Bone marrow (tissue), 2 donors: ENCODE measurements around the gene OR2G3.

Experiments
- DNase-seq, 2 donors: peaks; one replicate each; lab custom pipeline; 2025; lab: John Stamatoyannopoulos, UW

Gene OR2G3

DNA sequence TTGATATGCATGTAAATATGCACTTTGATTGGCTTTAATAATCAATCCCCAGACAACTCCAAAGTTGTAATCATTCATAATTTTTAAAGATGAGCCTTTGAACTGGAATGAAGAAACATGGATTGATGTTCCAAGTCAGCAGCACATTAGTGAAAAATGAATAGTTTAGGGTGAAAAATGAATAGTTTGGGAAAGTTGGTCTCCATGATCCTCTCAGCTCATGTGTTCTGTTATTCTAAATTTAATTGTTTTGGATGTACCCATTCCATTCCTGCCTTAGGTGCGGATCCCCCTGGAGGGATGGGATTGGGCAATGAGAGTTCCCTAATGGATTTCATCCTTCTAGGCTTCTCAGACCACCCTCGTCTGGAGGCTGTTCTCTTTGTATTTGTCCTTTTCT, at the start of gene OR2G3:
TSS of gene OR2G3 (plus strand) at position 301 of the 400 bp plus-strand sequence. CDS start at position 301, 0 bp downstream.
- no peak for DNase-seq

DNA sequence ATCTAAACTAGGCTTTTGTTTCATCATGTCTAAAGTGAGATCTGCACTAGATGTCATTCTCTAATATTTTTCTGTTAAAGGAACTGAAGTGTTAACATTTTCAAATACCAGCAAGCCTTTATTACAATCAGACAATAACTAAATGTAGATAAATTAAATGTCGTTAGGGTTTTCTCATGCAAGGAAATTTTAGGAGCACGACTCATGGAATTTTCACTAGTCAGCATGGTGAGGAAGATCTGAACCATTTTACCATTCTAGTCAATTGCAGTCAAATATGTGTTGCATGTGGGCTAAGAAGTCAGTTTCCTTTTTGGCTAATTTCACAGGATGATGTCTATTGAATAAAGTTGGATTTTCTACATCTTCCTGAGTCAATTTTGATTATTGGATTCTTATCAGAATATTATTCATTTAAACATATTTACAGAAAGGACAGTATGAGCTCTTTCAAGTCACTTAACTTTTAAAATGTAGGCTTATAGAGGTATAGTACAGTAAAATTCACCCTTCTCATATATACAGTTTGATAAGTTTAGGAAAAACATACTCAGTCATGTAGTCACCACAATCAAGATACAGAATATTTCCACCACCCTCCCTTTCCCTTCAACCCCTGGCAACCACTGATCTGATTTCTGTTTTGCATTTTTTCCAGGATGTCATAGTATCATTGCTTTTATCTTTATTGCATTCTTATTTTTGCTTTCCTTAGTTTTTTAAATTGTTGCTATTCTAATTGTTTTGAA, 47.3 kb upstream of the OR2G3 start:
- DNase-seq, result no peak

DNA sequence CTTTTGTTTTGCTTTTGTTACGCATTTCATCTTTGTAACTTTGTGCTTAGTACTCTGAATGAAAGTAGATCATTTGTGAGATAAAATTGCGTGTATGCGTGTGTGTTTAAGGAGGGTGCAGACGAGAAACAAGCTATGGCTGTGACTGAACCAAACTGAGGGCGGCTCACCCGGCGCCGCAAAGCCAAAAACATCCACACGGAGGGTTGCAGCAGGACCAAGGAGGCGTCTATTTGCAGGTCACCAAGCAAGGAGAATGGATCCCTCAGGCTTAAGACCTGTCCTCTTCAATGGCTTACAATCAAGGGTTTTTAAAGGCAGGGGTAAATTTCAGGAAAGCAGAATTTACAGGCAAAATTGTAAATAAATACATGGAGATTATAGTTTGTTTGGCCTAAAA, 43.7 kb upstream of the OR2G3 start:
- no peak for DNase-seq

DNA sequence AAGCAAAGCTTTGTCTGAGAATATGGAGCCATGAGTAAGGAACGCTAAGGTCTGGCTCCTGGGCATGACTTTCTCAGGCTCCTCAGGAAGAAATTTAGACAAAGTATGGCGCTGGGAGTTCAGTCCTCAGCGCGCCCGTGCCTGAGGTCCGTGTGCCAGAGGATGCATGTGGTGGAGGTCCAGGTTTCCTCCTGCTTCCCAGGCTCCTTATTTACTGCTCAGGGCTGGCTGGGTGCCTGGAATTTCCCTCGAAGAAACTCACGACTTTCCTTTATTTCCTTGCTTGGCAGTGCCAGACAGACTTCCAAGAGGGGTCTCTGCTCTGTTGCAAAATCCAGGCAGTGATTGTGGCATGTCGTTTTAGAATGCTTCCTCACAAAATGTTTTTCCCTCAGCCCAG, 43.2 kb upstream of the OR2G3 start:
- no peak for DNase-seq

DNA sequence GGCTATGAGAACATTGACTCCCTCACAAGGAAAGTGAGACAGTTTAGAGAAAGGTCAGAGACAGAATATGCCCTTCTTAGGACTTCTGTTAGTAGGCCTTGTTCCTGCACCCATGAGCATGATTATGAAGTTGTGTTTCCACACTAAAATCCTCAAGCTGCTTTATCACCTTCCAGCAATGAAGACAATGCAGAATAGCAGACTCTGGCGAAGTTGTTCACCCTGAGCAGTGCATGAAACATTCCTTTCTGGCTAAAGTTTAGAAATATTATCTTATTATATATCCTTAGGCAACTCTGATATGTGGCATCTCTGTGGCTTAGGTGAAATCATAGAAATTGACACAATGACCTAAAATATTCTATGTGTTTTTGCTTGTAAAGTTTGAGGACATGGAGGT, 31.1 kb upstream of the OR2G3 start:
- no peak for DNase-seq

DNA sequence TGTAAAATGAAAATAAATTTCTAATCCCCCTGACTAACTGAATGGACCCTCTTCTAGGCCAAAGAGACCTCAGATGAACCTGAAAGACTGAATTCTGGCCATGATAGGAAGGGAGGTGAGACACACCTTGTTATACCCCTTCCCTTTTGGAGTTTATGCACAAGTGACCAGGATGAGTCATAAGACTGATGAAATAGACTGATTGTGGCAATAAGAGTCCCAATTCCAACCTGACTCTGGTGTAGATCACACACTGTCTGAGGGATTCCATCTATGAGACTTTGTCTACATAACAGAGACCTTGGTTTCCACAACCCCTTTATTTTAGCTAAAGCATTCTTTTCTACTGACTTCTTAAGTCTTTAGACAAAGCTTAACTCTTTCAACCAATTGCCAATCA, 30.7 kb upstream of the OR2G3 start:
- no peak for DNase-seq

DNA sequence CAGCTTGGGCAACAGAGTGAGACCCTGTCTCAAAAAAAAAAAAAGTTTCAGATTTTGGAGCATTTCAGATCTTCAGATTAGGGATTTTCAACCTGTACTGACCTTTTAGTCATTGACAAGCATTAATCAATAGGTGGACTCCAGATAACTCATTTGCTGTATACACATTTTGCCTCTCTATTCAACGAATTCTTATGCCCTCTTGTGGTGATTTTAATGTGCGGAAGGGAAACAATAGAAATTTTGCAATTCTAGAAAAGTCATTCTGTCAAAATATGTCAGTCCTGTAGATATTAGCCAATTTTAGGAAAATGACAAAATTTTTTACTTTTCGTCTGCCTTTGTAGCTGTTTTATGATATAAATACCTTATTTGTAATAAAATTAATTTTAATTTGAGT, 28.9 kb upstream of the OR2G3 start:
- DNase-seq, result peak in 1 of 2 donors; percentile 13

DNA sequence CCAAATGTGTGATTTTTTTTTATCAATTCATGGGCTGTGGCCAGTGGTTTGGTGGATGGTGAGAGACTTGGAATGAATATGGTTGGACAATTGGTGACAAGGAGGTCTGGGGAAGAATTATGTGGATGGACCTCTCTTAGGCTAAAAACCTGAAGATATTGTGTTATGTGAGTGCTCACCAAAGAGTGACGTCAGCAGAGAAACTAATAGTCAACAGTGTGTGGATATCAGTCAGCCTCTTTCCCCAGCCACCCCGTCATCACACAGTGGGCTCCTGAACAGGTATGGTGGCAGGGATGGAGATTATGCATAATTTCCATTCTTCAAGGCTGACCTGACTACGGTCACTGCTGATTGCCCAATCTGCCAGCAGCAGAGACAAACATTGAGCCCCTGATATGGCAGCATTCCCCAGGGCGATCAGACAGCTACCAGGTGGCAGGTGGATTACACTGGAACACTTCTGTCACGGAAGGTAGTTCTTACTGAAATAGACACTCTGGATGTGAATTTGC, 26.4 kb upstream of the OR2G3 start:
- no peak for DNase-seq

DNA sequence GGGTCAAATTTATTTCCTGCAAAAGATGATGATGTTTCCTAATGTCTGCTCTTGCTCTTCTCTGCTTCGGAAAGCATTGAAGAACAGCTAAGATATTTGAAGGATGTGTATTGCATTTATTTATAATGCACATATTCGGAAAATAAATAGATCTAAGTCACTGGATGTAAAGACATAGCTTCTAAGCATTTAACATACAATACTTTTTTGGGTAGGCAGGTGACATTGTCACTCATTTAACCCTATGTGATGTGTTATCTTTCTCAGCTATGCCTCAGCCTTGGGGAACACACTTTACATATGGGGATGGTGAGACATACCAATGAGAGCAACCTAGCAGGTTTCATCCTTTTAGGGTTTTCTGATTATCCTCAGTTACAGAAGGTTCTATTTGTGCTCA, 17.3 kb upstream of the OR2G3 start, which contains the start of gene OR2G2:
TSS of gene OR2G2 (plus strand) at position 301 of the 400 bp plus-strand sequence. CDS start at position 301, 0 bp downstream.
- no peak for DNase-seq

DNA sequence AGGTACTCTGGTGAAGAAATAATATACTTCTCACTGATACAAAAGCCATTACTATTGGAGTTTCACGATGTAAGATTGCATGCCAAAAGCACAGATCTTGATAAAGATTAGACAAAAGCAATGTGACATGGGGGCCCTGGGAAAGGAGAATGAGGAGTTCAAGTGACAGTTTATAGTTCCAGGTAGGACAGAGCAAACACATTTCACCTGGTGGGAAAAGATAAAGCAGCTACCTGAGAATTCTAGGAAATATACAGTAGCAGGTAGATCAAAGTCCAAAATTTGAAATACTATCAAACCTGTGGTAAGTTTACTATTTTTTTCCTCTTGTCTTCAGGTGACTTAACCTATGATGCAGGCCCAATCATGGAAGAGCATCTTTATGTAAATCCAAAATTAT, 8.0 kb downstream of the OR2G3 start:
- DNase-seq, result no peak

DNA sequence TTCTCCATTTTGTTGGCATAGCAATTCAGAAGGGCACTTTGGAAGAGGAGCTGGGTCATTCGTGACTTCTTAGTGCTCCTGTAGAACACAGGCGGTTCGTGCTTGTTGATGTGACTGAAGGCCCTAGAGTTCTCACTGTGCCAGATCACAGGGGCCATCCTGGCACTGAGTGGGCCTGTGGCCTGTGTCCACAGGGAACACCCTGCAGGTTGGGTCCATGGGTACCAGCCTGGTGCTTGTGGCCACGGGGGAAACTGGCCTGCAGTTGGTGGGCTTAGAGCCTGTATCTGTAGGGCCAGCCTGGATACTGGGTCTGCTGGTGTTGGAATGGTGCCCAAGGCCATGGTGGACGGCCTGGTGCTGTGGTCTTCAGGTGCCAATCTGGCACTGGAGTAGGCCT, 9.2 kb downstream of the OR2G3 start:
- DNase-seq, result no peak

DNA sequence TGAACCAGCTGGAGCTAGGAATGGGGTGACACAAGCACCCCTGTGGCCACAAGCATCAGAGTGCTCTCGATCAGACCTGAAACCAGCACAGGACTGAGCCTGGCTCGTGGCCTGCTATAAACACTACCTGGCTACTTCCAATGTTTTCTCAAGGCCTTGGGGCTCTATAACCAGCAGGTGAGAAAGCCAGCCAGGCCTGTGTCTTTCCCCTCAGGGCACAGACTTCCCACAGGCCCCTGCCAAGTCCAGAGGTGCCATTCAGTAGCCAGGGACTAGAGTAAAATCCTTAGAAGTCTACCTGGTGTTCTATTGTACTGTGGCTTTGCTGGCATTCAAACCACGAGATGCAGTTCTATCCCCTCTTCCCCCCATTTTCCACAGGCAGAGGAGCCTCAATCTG, 22.6 kb downstream of the OR2G3 start:
- no peak for DNase-seq

DNA sequence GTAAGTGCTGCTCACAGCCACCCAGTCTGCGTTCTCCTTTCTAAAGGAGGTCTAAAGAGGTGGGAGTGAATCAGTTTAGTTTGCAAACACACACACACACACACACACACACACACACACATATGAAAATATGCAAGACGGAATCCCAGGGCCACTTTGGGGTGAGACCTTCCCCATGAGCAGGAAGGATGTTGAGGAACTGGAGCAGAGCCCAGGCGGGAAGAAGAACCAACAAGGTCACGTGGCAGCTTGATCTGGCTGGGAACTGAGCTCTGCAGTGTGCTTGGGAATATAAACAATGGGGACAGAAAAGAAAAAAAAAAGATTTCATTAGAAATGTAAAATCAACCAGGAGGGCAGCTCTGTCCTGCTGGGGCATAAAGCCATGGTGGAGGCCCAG, 32.6 kb downstream of the OR2G3 start:
- no peak for DNase-seq

DNA sequence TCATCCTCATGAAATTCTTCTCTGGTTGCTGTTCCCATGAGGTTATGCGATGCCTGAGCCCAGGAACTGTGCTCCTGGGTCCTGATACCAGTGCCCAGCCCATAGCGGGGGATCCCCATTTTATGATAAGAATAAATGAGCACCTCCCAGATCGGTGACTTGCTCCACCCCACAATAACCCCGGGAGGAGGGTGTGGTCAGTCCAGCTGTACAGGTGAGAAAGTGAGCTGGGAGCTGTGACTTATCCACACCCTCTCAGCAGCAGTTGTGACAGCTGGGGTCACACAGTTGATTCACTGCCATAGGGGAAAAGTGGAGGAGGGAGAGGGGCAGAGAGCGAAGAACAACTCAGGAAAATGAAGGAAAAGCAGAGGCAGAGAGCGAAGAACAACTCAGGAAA, 33.4 kb downstream of the OR2G3 start:
- no peak for DNase-seq

DNA sequence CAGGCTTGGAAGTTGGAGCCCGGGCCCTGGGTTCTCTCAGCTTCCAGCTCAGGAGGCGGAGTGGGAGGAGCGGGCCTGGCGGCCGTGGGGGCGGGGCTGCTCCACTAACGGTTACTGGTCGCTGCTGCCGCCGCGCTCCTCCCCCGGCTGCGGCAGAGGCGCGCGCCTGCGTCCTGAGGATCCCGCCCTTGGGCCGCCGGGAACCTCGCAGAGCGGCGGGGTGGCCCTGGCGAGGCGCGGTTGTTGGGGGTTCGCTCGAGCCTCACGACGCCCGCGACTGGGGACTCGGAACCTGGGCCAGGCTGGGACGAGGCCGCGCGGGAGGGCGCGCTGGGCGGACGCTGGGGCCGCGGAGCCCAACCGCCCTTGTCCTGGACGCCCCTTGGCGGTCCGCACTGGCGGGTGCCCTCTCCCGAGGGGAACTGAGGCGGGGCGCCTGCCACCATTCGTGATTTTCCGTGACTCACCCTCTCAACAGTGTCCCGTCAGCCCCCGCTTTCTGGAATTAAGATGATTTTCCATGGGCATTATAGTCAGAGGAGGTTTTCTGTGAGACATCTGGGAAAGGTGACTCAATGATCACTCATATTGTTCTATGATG, 34.1 kb downstream of the OR2G3 start:
- DNase-seq, result no peak

DNA sequence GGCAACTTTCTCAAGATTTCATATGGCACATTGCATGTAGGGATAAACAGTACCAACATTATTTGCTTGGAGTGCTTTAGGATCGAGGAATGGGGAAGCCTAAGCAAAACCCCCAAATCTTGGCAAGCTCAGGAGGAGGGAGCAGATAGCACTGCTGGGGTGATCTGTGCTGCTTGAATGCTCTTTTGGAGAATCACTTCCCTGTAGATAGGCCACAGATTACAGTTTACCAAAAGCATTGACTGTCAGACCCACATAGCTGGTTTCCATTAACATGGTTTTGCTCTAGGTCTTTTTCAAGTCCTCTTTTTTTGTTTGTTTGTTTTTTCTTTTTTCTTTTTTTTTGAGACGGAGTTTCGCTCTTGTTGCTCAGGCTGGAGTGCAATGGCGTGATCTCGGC, 37.4 kb downstream of the OR2G3 start:
- DNase-seq, result no peak

DNA sequence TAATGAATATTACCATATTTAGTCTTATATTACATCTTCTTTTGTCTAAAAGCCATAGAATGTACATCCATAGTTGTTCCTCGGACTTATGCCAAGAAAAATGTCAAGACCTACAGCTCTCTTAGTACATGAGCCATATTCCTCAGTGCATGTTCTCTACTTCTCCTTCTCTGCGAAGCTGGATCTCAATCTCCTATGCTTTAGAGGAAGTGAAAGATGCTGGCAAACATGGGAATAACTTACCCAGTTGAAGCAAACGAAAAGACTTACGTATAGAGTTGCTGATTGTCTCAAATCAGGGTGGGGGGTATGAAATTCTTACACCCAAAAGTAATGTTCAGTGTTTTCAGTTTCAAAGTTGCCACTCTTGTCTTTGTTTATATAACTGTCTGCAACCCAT, 41.5 kb downstream of the OR2G3 start:
- DNase-seq, result no peak

DNA sequence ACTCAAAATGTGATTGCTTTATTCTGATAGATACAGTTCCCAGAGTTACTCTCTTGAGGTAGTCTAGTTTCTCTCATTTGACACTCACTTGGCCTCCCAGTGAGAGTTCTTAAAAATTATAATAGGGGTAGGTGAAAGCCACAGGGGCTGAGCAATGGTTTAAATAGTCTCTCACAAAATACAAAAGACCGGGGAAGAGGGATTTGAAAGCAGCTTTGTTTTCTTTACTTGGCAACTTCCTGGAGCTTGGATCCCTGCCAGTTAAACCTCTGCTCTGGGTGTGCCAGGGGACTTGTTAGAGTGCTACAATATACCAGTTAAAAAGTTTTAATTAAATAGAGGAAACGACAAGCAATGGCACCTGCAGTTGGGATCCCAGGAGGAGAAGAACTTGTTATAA, 42.5 kb downstream of the OR2G3 start:
- DNase-seq, result no peak

DNA sequence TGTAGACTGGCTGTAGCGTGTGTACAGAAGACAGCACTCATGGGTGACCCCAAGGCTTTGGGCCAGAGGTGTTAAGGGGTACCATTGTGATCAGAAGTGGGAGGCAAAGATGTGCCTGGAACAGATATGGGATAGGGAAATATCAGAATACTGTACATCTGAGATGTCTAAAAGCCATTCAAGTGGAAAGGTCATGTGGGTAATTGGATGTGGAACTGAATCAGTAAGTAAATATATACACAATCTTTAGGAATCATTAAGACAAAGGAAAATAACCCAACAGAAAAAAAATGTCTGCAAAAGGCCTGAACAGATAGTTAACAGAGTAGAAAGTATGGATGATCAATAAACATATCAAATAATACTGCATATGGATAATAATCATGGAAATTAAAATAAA, 47.7 kb downstream of the OR2G3 start:
- no peak for DNase-seq
